Measurements from ENCODE around the gene RTEL1.

The RTEL1 gene

GRCh38 chr20:63732118-63733095, 74.3 kb downstream of the RTEL1 start:
- DNase-seq, result no peak

GRCh38 chr20:63733117-63733516, 75.0 kb downstream of the RTEL1 start:
- no peak for DNase-seq

- no peak for DNase-seq
Measured at GRCh38 chr20:63733579-63734081, 75.5 kb downstream of the RTEL1 start.

GRCh38 chr20:63734111-63734945, 76.2 kb downstream of the RTEL1 start:
- no peak for DNase-seq

GRCh38 chr20:63734946-63735858, 77.1 kb downstream of the RTEL1 start:
- no peak for DNase-seq

GRCh38 chr20:63735859-63736718, 78.0 kb downstream of the RTEL1 start, which contains the start of gene LIME1:
Gene LIME1, plus strand, starts transcription at chr20:63736664. Its CDS starts 886 bp downstream, at chr20:63737550.
- DNase-seq, result no peak

GRCh38 chr20:63736893-63737694, 79.0 kb downstream of the RTEL1 start:
- DNase-seq, result no peak

GRCh38 chr20:63737695-63737944, 79.5 kb downstream of the RTEL1 start:
- no peak for DNase-seq

GRCh38 chr20:63737945-63738686, 80.0 kb downstream of the RTEL1 start:
- no peak for DNase-seq

- DNase-seq, result no peak
Measured at GRCh38 chr20:63738687-63739129, 80.6 kb downstream of the RTEL1 start.

- no peak for DNase-seq
Measured at GRCh38 chr20:63739130-63740069, 81.3 kb downstream of the RTEL1 start, which contains the start of gene SLC2A4RG. Gene SLC2A4RG, plus strand, starts transcription at chr20:63739776. Its CDS starts 137 bp downstream, at chr20:63739913.

GRCh38 chr20:63740070-63740626, 82.0 kb downstream of the RTEL1 start:
- no peak for DNase-seq

GRCh38 chr20:63740627-63741353, 82.7 kb downstream of the RTEL1 start:
- no peak for DNase-seq

- DNase-seq, result no peak
Measured at GRCh38 chr20:63741354-63741675, 83.2 kb downstream of the RTEL1 start.

- DNase-seq, result no peak
Measured at GRCh38 chr20:63741676-63742380, 83.7 kb downstream of the RTEL1 start.

- no peak for DNase-seq
Measured at GRCh38 chr20:63742381-63743024, 84.4 kb downstream of the RTEL1 start.
